Small intestine (tissue), 7 donors: ENCODE data around the gene ADCY10. TPM values are rescaled to one million over a fixed set of nuclear protein-coding genes. Genes with fewer than 3 reads are reported as not detected.
"Not testable (repeated sequence)": the region's sequence is repeated elsewhere in the genome, so short reads cannot be mapped to it uniquely, and the experiment has no call there.

ENCODE experiments used
- DNase-seq, 2 donors: peaks; one replicate each; pipeline versions ENCODE4 v3.0.0 to v3.0.0-alpha.2; 2013
- FAIRE-seq: peaks from 2 replicates; lab custom pipeline; 2012; peaks lifted over from hg19 to GRCh38; lab: Jason Lieb, UNC
- H3K27ac ChIP-seq, 3 donors: one replicate each; pipeline ENCODE4 v1.5.1; 2013; ENCODE audit warnings: low read length in 2 of 3, mild to moderate bottlenecking in 2 of 3, control low read depth in 1 of 3, inconsistent platforms in 1 of 3, low read depth in 1 of 3, moderate library complexity in 1 of 3
- H3K27me3 ChIP-seq, 3 donors: one replicate each; pipeline ENCODE4 v1.6.1; 2013; ENCODE audit warnings: low read length in 3 of 3, inconsistent platforms in 1 of 3; ENCODE audit not compliant: control insufficient read depth in 3 of 3, insufficient read depth in 3 of 3
- H3K36me3 ChIP-seq, 3 donors: one replicate each; pipeline ENCODE4 v1.6.1; 2013; ENCODE audit warnings: low read length in 3 of 3, inconsistent platforms in 1 of 3, low read depth in 1 of 3, mild to moderate bottlenecking in 1 of 3, moderate library complexity in 1 of 3; ENCODE audit not compliant: control insufficient read depth in 3 of 3, insufficient read depth in 2 of 3
- H3K4me1 ChIP-seq, 3 donors: one replicate each; pipeline ENCODE4 v1.6.1; 2013; ENCODE audit warnings: low read length in 2 of 3, inconsistent platforms in 1 of 3, low read depth in 1 of 3, mild to moderate bottlenecking in 1 of 3, moderate library complexity in 1 of 3; ENCODE audit not compliant: control insufficient read depth in 3 of 3, insufficient read depth in 2 of 3
- H3K4me3 ChIP-seq, 3 donors: one replicate each; pipeline ENCODE4 v1.5.1; 2013; ENCODE audit warnings: low read length in 3 of 3, control low read depth in 1 of 3, inconsistent platforms in 1 of 3, low read depth in 1 of 3, mild to moderate bottlenecking in 1 of 3, moderate library complexity in 1 of 3
- H3K9me3 ChIP-seq, 2 donors: one replicate each; pipeline ENCODE4 v1.6.1; 2013; ENCODE audit warnings: low read depth in 1 of 2, low read length in 1 of 2; ENCODE audit not compliant: control insufficient read depth in 2 of 2, insufficient read depth in 1 of 2
- WGBS, 3 donors: extraction: QIAGEN DNeasy Blood & Tissue Kit; methylation state at CpG; one replicate each; pipeline ENCODE4 v1.1.7; 2013; 5-methylcytosine and 5-hydroxymethylcytosine counted together
- polyA plus RNA-seq, 4 donors: library from polyadenylated mRNA; stranded (reverse) in 3 of 4; unstranded in 1 of 4; fragments of 200-250 nt in 3 of 4; fragments of 120-200 nt in 1 of 4; gene quantifications; one replicate each; pipeline versions ENCODE4 v1.2.1 to v1.2.3, GENCODE V29; 2013
- donor health status: healthy with polysubstance abuse.
- donor health status: control.
- donor health status: control.
- donor health status: Bipolar disorder and iron deficiency.
- donor health status: healthy.

Gene ADCY10
- polyA plus RNA-seq, 4 donors: 0.15 to 1.1 (median 0.40) TPM; not detected in 1

- Histone ChIP-seq H3K27me3 (no peaks in the 10 kb centered on the region), H3K4me1 (no peaks in the 10 kb centered on the region), H3K27ac (no peak overlapping the region), H3K9me3 (no peaks in the 10 kb centered on the region), H3K36me3 (no peaks in the 10 kb centered on the region), H3K4me3 (no peak overlapping the region)
- 93 to 100% (median 93%) methylated on average over 5 of the region's 5 CpGs for WGBS, 3 donors
- DNase-seq: no peak
- no peak for FAIRE-seq
Measured at GRCh38 chr1:167842872-167843271, 71.1 kb downstream of the ADCY10 start.

DNA sequence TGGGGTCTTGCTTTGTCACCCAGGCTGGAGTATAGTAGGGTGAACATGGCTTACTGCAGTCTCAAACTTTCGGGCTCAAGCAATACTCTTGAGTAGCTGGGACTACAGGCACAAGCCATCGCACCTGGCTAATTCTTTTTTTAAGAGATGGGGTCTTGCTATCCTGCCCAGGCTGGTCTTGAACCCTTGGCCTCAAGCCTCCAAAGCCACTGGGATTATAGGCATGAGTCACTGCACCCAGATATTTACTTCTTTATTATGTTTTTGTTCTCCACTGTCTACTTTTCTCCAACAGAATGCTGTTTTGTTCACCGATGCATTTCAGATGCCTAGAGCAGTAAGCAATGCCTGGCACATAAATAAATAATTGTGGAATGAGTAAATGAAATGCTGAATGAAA lies 72.4 kb downstream of the ADCY10 start:
- no peak overlapping the region for H3K27ac ChIP-seq
- no peaks in the 10 kb centered on the region for H3K27me3 ChIP-seq
- no peaks in the 10 kb centered on the region for H3K4me1 ChIP-seq
- 89 to 94% (median 90%) methylated on average over 3 of the region's 3 CpGs for WGBS, 3 donors
- no peak overlapping the region for H3K4me3 ChIP-seq
- no peaks in the 10 kb centered on the region for H3K36me3 ChIP-seq
- no peaks in the 10 kb centered on the region for H3K9me3 ChIP-seq
- FAIRE-seq (no peak), DNase-seq (no peak)

GRCh38 chr1:167839009-167839408 lies 74.9 kb downstream of the ADCY10 start:
- DNase-seq: no peak
- no peak overlapping the region for H3K27ac ChIP-seq
- no peaks in the 10 kb centered on the region for H3K36me3 ChIP-seq
- H3K4me1 ChIP-seq: no peaks in the 10 kb centered on the region
- WGBS, 3 donors: 86 to 96% (median 90%) methylated on average over 2 of the region's 2 CpGs
- FAIRE-seq: no peak
- H3K9me3 ChIP-seq: no peaks in the 10 kb centered on the region
- no peak overlapping the region for H3K4me3 ChIP-seq
- no peaks in the 10 kb centered on the region for H3K27me3 ChIP-seq

DNA sequence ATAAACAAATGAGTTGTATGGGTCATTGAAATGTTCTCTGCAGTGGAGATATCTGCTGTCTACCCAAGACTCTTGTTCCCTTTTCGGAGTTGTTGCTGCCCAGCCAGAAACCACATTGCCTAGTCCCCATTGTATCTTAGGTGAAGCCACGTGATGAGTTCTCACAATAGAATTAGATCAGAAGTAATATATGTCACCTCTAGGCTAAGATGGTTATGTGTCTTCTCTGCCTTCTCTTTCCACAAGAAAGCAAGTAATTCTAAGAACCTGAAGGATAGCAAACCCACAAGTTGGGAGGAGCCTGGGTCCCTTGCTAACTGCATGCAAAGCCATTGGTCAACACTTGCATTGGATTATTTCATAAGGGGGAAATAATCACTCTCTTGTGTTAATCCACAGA lies 76.6 kb downstream of the ADCY10 start:
- Histone ChIP-seq H3K27ac (no peak overlapping the region), H3K4me1 (no peaks in the 10 kb centered on the region), H3K27me3 (no peaks in the 10 kb centered on the region), H3K4me3 (no peak overlapping the region), H3K36me3 (no peaks in the 10 kb centered on the region), H3K9me3 (no peaks in the 10 kb centered on the region)
- FAIRE-seq: no peak
- 41 to 90% (median 64%) methylated on average over 2 of the region's 2 CpGs for WGBS, 3 donors
- DNase-seq: no peak

GRCh38 chr1:167836197-167836596 lies 77.7 kb downstream of the ADCY10 start:
- no peak for DNase-seq
- Histone ChIP-seq H3K4me1 (no peaks in the 10 kb centered on the region), H3K36me3 (no peaks in the 10 kb centered on the region), H3K4me3 (no peak overlapping the region), H3K27ac (no peak overlapping the region), H3K9me3 (no peaks in the 10 kb centered on the region), H3K27me3 (no peaks in the 10 kb centered on the region)
- no peak for FAIRE-seq
- WGBS, 3 donors: 61 to 90% (median 76%) methylated on average over 4 of the region's 4 CpGs

DNA sequence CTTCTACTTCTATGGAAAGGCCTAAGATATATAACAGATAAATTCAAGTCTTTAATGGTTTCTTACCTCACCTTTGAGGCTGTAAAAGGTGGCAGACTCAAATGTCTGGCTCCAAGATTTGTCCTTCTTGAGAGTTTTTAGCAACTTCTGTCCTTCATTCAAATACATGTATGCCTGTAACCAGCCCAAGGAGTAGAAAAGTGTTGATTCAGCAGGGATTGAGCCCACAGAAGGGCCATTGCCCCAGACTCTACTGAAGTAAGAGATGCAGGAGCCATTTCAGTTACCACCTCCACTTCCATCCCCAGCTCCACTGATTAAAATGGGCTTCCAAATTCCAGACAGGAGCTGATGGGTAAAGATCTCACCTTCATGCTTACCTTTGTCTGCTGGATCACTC lies 80.0 kb downstream of the ADCY10 start:
- DNase-seq: no peak
- Histone ChIP-seq H3K4me3 (no peak overlapping the region), H3K36me3 (no peaks in the 10 kb centered on the region), H3K27ac (no peak overlapping the region), H3K9me3 (no peaks in the 10 kb centered on the region), H3K27me3 (no peaks in the 10 kb centered on the region), H3K4me1 (no peaks in the 10 kb centered on the region)
- no peak for FAIRE-seq

- no peak overlapping the region for H3K27ac ChIP-seq
- DNase-seq (no peak), FAIRE-seq (no peak)
- no peaks in the 10 kb centered on the region for H3K9me3 ChIP-seq
- H3K4me1 ChIP-seq: no peaks in the 10 kb centered on the region
- 89 to 94% (median 90%) methylated on average over 5 of the region's 5 CpGs for WGBS, 3 donors
- no peaks in the 10 kb centered on the region for H3K36me3 ChIP-seq
- H3K4me3 ChIP-seq: no peak overlapping the region
- no peaks in the 10 kb centered on the region for H3K27me3 ChIP-seq
Measured at GRCh38 chr1:167832693-167833092, 81.2 kb downstream of the ADCY10 start.

DNA sequence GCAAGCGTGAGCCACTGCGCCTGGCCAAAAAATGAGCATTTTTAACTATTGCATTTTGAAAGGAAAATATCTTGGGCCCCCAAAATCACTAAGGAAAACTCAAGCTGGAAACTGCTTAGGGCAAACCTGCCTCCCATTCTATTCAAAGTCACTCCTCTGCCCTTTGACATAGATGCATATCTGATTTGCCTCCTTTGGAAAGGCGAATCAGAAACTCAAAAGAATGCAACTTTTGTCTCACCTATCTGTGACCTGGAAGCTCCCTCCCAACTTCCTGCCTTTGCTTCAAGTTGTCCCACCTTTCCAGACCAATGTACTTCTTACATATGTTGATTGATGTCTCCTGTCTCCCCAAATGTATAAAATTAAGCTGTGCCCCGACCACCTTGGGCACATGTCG lies 83.3 kb downstream of the ADCY10 start:
- H3K27me3 ChIP-seq, H3K36me3 ChIP-seq, H3K27ac ChIP-seq, FAIRE-seq, DNase-seq, H3K9me3 ChIP-seq, H3K4me1 ChIP-seq, H3K4me3 ChIP-seq: not testable (repeated sequence)
- WGBS, 3 donors: 75 to 81% (median 80%) methylated on average over 5 of the region's 5 CpGs

DNA sequence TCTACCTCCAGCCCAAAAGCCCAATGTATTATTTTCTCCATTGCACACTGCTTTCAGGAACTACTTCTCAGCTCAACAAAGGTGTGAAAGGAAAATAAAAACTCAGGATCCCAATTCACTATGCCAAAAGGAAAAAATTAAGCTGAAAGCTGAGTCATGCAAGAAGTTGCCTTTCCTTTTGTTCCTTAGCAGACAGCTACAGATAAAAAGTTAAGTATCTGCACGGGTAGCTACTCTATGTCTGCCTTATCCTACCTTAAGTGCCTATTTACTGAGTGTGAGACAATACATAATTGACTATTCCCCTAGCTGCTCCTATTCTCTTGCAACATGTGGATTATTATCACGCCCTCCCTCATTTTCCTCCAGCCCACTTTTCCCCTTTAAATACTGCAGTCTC lies 84.1 kb downstream of the ADCY10 start:
- Histone ChIP-seq H3K4me3 (no peak overlapping the region), H3K4me1 (no peaks in the 10 kb centered on the region), H3K36me3 (no peaks in the 10 kb centered on the region), H3K9me3 (no peaks in the 10 kb centered on the region), H3K27me3 (no peaks in the 10 kb centered on the region), H3K27ac (no peak overlapping the region)
- no peak for DNase-seq
- 54 to 56% (median 54%) methylated on average over 2 of the region's 2 CpGs for WGBS, 3 donors
- no peak for FAIRE-seq
